Islet of Langerhans (tissue), 1 donor: ENCODE results near the gene TTC1.
A peak's percentile ranks its signal among the peaks of the same experiment; 100 is the strongest.
"Not testable (repeated sequence)": the region's sequence is repeated elsewhere in the genome, so short reads cannot be mapped to it uniquely, and the experiment has no call there.

Source experiments
- FAIRE-seq: peaks from one replicate; lab custom pipeline; 2011; peaks lifted over from hg19 to GRCh38; lab: Jason Lieb, UNC

TTC1 gene

DNA sequence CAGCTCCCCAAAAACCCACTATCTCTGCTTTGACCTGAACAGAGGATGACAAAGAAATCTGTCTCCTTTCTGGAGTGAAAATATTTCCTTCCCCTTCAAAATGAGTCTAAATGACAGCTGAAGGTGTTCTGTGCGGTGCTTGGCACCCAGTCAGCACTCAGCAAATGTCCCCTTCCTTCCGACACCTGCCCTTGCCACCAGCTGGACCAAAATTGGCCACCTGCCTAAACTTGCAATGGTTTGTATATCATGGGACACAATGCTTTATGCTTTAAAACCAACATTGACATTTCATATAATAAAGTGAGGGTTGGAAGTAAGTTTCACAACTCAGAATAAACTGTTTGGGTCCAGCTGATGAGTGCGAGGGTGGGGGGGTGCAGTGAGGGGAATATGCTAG, 7.5 kb upstream of the TTC1 start:
- FAIRE-seq: no peak

- FAIRE-seq: no peak
Measured at GRCh38 chr5:160007514-160007913, 1.4 kb upstream of the TTC1 start.

DNA sequence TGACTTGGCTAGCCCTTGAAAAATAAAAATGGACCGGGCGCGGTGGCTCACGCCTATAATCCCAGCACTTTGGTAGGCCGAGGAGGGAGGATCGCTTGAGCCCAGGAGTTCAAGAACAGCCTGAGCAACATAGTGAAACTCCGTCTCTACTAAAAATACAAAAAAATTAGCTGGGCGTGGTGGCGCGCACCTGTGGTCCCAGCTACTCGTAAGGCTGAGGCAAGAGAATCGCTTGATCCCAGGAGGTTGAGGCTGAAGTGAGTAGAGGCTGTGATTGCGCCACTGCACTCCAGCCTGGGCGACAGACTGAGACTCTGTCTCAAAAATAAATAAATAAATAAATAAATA, 436 bp upstream of the TTC1 start:
- not testable (repeated sequence) for FAIRE-seq

DNA sequence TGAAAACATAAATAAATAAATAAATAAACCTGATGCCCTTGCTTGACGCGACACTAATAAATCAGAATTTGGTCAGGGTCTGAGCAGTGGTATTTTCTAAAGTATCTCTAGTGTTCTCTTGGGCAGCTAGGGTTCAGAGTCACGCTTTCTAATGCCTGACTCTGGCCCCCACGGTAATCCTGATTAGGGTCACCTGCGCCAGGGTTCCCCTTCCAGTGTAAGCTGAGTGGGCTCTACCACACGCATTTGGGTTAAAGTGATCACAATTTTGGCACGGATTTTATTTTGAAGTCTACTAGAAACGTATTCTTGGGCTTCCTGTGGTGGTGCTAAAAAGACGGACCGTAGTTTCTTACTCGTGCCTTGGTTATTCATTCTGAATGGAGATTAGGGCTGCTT, 651 bp downstream of the TTC1 start:
- no peak for FAIRE-seq

GRCh38 chr5:160011471-160011870, 2.5 kb downstream of the TTC1 start:
- FAIRE-seq: no peak

DNA sequence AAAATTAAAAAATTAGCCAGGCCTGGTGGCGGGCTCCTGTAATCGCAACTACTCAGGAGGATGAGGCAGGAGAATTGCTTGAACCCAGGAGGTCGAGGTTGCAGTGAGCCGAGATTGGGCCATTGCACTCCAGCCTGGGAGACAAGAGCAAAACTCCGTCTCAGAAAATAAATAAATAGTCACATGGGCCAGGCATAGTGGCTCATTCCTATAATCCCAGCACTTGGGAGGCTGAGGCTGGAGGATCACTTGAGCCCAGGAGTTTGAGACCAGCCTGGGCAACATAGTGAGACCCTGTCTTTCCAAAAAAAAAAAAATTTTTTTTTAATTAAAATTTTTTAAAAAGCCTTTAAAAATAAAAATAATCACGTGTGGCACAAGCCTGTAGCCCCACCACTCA, 5.3 kb downstream of the TTC1 start:
- not testable (repeated sequence) for FAIRE-seq

GRCh38 chr5:160018945-160019625, 10.1 kb downstream of the TTC1 start:
- no peak for FAIRE-seq

- FAIRE-seq: no peak
Measured at GRCh38 chr5:160020266-160020770, 11.4 kb downstream of the TTC1 start.

- FAIRE-seq: no peak
Measured at GRCh38 chr5:160020964-160021363, 12.0 kb downstream of the TTC1 start.

DNA sequence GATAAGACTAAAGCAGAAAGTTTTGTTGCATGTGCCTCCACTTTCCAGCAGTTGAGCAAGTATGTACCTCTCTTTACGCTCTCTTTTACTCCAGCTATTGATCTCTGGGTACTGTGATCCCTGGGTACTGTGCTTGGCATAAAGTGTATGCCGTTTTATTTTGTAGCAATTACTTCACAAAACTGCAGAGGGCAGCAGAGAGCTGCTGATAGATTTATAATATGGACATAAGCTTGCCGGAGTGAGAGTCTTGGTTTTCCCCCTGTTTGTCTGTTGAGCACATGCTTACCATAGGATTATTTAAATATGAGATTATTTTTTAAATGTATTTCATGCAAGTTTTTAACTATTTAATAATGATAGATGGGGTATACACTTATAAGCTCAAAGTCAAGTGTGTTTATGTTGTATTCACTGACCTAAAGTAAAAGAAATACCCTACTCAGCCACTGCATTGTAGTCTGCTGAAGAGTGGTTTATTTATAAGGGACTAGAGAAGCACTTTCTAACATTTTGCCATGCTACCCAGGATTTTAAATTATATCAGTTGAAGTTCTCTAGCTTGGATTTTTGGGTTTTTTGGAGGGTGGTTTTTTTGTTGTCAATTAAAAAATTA, 13.0 kb downstream of the TTC1 start:
- FAIRE-seq: peak; percentile 98

GRCh38 chr5:160023007-160023907, 14.3 kb downstream of the TTC1 start:
- FAIRE-seq: no peak

- no peak for FAIRE-seq
Measured at GRCh38 chr5:160023908-160024630, 15.1 kb downstream of the TTC1 start.

DNA sequence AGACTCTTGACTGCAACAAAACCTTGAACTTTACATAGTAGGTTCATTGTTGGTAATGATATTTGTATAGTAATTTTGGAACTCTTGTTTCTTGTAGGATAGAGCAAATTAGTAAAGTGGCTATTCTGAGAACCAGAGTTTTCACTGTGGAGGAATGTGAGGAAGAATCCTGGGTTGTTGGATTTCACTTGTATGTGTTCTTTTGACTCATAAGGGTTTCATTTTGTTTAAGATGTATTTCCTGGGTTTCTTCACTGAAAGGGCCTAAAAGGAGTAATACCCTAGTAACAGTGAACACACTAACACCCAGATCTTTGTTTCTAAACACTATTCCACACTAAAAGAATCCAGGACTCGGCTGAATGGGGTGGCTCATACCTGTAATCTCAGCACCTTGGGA, 20.1 kb downstream of the TTC1 start:
- no peak for FAIRE-seq

DNA sequence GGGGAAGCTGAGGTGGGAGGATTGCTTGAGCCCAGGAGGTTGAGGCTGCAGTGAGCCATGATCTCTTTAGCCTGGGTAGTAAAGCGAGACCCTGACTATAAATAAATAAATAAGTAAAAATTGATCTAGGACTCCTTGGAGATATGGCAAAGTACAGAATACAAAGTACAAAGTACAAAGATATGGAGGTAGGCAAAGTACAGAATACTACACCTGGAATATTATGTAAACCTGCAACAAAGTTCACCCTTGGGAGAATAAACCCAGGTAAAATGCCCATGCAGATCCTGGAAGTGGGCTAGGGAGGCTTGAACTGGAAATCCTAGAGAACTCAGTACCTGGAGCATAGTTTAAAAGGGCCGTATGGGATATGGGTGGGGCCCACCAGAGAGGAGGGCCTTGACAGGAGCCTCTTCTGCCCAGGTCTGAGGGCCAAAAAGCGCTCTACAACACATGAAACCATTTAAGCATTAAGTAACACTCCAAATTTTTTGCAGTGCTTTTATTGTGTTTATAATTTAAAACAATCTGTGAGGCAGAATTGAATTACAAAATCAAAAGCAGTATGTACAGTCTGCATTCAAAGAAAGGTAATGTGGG, 20.7 kb downstream of the TTC1 start:
- FAIRE-seq: no peak

GRCh38 chr5:160030631-160031377, 21.9 kb downstream of the TTC1 start:
- peak; percentile 98 for FAIRE-seq

GRCh38 chr5:160033546-160034252, 24.8 kb downstream of the TTC1 start:
- FAIRE-seq: no peak

GRCh38 chr5:160036243-160036642, 27.3 kb downstream of the TTC1 start:
- no peak for FAIRE-seq

GRCh38 chr5:160036884-160037283, 27.9 kb downstream of the TTC1 start:
- FAIRE-seq: no peak

- no peak for FAIRE-seq
Measured at GRCh38 chr5:160039810-160040470, 31.0 kb downstream of the TTC1 start.

DNA sequence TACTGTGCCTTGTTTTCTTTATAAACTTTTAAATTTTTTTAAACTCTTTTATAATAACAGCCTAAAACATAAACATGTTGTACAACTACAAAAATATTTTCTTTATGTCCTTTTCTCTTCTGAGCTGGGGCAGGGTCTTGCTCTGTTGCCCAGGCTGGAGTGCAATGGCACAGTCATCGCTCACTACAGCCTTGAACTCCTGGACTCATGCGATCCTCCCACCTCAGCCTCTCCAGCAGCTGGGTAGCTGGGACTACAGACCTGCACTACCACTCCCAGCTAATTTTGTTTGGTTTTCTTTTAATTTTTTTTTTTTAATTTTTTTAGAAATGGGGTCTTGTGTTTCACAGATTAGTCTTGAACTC, 31.5 kb downstream of the TTC1 start:
- FAIRE-seq: no peak
